ENCODE measurements around the gene ARMC9.

Gene ARMC9

DNA sequence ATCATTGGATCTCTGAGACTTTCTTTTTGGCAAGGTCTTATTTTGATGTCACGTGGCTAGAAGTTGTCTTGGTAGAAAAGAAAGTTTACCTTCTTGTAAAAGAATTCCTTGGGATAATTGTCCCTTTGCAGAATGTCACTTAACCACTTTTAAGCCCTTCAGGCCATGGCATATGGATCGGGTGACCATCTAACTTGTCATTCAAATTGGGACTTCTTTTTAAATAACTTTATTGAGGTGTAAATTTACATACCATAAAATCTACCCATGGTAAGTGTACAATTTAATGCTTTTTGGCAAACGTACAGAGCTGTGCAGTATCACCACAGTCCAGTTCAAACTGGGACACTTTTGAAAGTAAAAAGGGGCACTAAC is 24.6 kb downstream of the ARMC9 start:
- Histone ChIP-seq H4K20me1 (ENCODE audit: insufficient read depth) (no peaks in the 10 kb centered on the region), H3K36me3 (ENCODE audit: insufficient read depth) (no peaks in the 10 kb centered on the region), H3K27me3 (ENCODE audit: insufficient read depth, low read depth) (no peaks in the 10 kb centered on the region), H3K27ac (no peak overlapping the region), H3K79me2 (ENCODE audit: insufficient read depth, low read depth) (no peaks in the 10 kb centered on the region), H3K9ac (no peak overlapping the region), H2AFZ (ENCODE audit: low read depth) (no peak overlapping the region), H3K4me1 (ENCODE audit: low read depth, poor library complexity, severe bottlenecking) (peaks cover 4% of the 10 kb centered on the region), H3K4me3 (IDR thresholded peaks at IDR 0.05; ENCODE audit: insufficient read depth, low read depth, low read length) (no peak overlapping the region), H3K4me2 (no peak overlapping the region)
- TF ChIP-seq, protein P1, sequence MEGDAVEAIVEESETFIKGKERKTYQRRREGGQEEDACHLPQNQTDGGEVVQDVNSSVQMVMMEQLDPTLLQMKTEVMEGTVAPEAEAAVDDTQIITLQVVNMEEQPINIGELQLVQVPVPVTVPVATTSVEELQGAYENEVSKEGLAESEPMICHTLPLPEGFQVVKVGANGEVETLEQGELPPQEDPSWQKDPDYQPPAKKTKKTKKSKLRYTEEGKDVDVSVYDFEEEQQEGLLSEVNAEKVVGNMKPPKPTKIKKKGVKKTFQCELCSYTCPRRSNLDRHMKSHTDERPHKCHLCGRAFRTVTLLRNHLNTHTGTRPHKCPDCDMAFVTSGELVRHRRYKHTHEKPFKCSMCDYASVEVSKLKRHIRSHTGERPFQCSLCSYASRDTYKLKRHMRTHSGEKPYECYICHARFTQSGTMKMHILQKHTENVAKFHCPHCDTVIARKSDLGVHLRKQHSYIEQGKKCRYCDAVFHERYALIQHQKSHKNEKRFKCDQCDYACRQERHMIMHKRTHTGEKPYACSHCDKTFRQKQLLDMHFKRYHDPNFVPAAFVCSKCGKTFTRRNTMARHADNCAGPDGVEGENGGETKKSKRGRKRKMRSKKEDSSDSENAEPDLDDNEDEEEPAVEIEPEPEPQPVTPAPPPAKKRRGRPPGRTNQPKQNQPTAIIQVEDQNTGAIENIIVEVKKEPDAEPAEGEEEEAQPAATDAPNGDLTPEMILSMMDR (conservative IDR thresholded peaks at IDR 0.05; ENCODE audit: low read depth, low read length): no peak

DNA sequence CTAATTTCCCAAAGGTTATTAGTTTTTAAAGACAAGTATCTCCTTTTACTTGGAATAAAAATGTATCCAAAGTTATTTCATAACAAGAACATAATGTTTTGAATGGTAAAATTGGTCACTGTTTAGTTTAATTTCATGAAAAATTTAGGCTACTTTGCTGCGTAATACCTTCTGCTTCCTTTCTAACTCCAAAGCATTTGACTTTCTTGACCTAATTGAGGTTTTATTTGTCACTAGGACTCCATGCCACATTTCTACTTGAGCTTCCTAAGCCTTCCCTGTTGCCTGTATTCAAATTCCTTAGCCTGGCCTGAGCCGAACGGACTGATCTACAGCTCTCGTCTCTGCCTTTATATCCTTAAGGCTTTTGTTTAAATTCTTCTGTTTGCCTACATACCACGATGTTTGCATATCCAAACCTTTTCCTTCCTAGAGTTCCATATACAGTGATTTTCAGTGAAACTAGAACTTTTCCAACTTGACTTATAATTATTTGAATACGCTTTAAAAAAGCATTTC is 25.1 kb downstream of the ARMC9 start:
- H3K4me3 ChIP-seq (IDR thresholded peaks at IDR 0.05; ENCODE audit: insufficient read depth, low read depth, low read length): no peak overlapping the region
- no peaks in the 10 kb centered on the region for H3K79me2 ChIP-seq (ENCODE audit: insufficient read depth, low read depth)
- H3K4me2 ChIP-seq: no peak overlapping the region
- H4K20me1 ChIP-seq (ENCODE audit: insufficient read depth): no peaks in the 10 kb centered on the region
- no peak overlapping the region for H2AFZ ChIP-seq (ENCODE audit: low read depth)
- no peak overlapping the region for H3K9ac ChIP-seq
- no peak overlapping the region for H3K27ac ChIP-seq
- no peaks in the 10 kb centered on the region for H3K27me3 ChIP-seq (ENCODE audit: insufficient read depth, low read depth)
- H3K36me3 ChIP-seq (ENCODE audit: insufficient read depth): no peaks in the 10 kb centered on the region
- TF ChIP-seq, protein P1 (conservative IDR thresholded peaks at IDR 0.05; ENCODE audit: low read depth, low read length): no peak
- peaks cover 4% of the 10 kb centered on the region for H3K4me1 ChIP-seq (ENCODE audit: low read depth, poor library complexity, severe bottlenecking)

DNA sequence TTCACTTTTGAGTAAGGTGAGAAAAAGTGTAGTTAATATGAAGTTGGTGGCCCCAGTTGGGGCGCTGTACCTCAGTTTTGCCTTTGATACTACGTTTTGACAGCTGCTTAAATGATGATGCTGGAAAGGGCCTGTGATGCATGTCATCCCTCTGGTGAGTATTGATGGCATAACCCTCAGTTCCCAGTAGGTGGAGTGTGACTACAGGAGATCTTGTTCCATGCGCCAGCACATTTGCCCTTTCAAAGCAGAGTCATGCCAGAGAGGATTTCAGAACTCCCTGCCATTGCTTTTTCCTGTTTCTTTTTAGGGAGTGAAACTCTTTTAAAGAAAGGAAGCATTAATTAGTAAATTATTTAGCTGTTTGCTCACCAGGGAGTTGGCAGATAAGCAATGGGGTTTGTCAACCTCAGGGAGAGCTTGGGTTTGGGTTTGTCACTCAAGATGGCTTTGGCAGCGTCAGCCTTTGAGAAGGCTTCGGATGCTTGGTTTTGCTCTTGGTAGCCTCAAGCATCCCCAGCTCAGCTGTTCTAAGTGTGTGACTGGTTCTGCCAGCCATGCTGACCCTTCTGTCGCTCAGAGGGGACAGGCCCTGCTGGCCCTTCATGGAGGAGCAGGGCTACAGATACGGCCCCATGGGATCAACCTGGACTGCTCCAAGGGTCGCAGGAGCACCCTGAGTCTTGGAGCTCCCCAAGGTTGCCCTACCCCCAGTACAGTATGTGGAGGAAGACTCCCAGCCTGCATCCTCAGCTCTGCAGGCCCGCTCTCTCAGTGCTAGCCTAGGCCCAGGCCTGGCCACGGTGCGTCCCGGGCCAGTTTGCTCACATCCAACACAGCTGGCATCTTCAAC is 29.1 kb downstream of the ARMC9 start:
- H3K27me3 ChIP-seq (ENCODE audit: insufficient read depth, low read depth): no peaks in the 10 kb centered on the region
- H3K4me2 ChIP-seq: no peak overlapping the region
- no peak overlapping the region for H3K9ac ChIP-seq
- H3K27ac ChIP-seq: no peak overlapping the region
- no peaks in the 10 kb centered on the region for H4K20me1 ChIP-seq (ENCODE audit: insufficient read depth)
- no peaks in the 10 kb centered on the region for H3K79me2 ChIP-seq (ENCODE audit: insufficient read depth, low read depth)
- no peaks in the 10 kb centered on the region for H3K4me1 ChIP-seq (ENCODE audit: low read depth, poor library complexity, severe bottlenecking)
- peak overlapping the region; percentile 66; the same call in 1 of the 2 replicates for H2AFZ ChIP-seq (ENCODE audit: low read depth)
- H3K36me3 ChIP-seq (ENCODE audit: insufficient read depth): no peaks in the 10 kb centered on the region
- TF ChIP-seq, protein P1 (conservative IDR thresholded peaks at IDR 0.05; ENCODE audit: low read depth, low read length): peak; percentile 86
- no peak overlapping the region for H3K4me3 ChIP-seq (IDR thresholded peaks at IDR 0.05; ENCODE audit: insufficient read depth, low read depth, low read length)

DNA sequence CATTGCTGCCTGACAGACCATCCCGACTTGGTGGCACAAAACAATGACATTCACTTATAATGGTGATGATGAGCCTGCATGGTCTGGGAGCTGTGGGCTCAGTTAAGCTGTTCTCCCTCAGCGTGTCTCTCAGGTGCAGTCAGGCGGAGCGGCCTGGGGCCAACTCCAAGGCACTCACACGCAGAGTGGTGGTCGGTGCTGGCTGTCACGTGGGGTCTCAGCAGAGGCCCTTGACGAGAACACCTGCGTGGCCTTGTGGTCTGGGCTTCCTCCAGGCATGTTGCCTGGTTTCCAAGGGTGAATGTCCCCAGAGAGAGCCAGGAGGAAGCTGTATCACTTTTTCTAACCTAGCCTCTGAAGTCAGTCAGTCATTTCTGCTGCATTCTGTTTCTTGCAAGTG is 29.8 kb downstream of the ARMC9 start:
- TF ChIP-seq, protein P1 (conservative IDR thresholded peaks at IDR 0.05; ENCODE audit: low read depth, low read length): no peak
- no peaks in the 10 kb centered on the region for H3K4me1 ChIP-seq (ENCODE audit: low read depth, poor library complexity, severe bottlenecking)
- no peaks in the 10 kb centered on the region for H3K79me2 ChIP-seq (ENCODE audit: insufficient read depth, low read depth)
- H3K36me3 ChIP-seq (ENCODE audit: insufficient read depth): no peaks in the 10 kb centered on the region
- no peak overlapping the region for H3K27ac ChIP-seq
- H3K4me3 ChIP-seq (IDR thresholded peaks at IDR 0.05; ENCODE audit: insufficient read depth, low read depth, low read length): no peak overlapping the region
- H3K4me2 ChIP-seq: no peak overlapping the region
- H3K27me3 ChIP-seq (ENCODE audit: insufficient read depth, low read depth): no peaks in the 10 kb centered on the region
- no peaks in the 10 kb centered on the region for H4K20me1 ChIP-seq (ENCODE audit: insufficient read depth)
- H2AFZ ChIP-seq (ENCODE audit: low read depth): no peak overlapping the region
- no peak overlapping the region for H3K9ac ChIP-seq
